Hepatocyte (in vitro differentiated cells): ENCODE data around the gene ESRRG. TPM values are rescaled to one million over a fixed set of nuclear protein-coding genes. Genes with fewer than 3 reads are reported as not detected.

Experiments used
- DNase-seq: peaks from one replicate; pipeline ENCODE4 v3.0.0-alpha.2; 2016; ENCODE audit warnings: low spot score
- H2AFZ ChIP-seq: fragments of 200-600 bp; sonication (generic); 2 replicates; pipeline ENCODE4 v1.6.0; 2016; ENCODE audit warnings: antibody characterized with exemption, mild to moderate bottlenecking
- H3K27ac ChIP-seq: fragments of 200-600 bp; sonication (generic); 2 replicates; pipeline ENCODE4 v1.5.1; 2016; ENCODE audit warnings: mild to moderate bottlenecking
- H3K27me3 ChIP-seq: fragments of 200-600 bp; sonication (generic); 2 replicates; pipeline ENCODE4 v1.6.1; 2016
- H3K36me3 ChIP-seq: fragments of 200-600 bp; sonication (generic); replicated peaks from 2 replicates; pipeline ENCODE4 v1.5.1; 2016; ENCODE audit warnings: low read depth; ENCODE audit not compliant: insufficient read depth
- H3K4me1 ChIP-seq: fragments of 200-600 bp; sonication (generic); 2 replicates; pipeline ENCODE4 v1.5.1; 2016; ENCODE audit warnings: mild to moderate bottlenecking, moderate library complexity; ENCODE audit not compliant: insufficient read depth
- H3K4me2 ChIP-seq: fragments of 200-600 bp; sonication (generic); 2 replicates; pipeline ENCODE4 v1.6.0; 2016
- H3K4me3 ChIP-seq: fragments of 200-600 bp; sonication (generic); 2 replicates; pipeline ENCODE4 v1.5.1; 2016; ENCODE audit warnings: mild to moderate bottlenecking
- H3K79me2 ChIP-seq: fragments of 200-600 bp; sonication (generic); 2 replicates; pipeline ENCODE4 v1.6.0; 2017; ENCODE audit warnings: mild to moderate bottlenecking
- H3K9me2 ChIP-seq: fragments of 200-600 bp; sonication (generic); replicated peaks from 2 replicates; pipeline ENCODE4 v1.6.0; 2017; ENCODE audit warnings: mild to moderate bottlenecking; ENCODE audit not compliant: insufficient read depth
- H3K9me3 ChIP-seq: fragments of 200-600 bp; sonication (generic); 2 replicates; pipeline ENCODE4 v1.5.1; 2016; ENCODE audit warnings: low read depth, mild to moderate bottlenecking
- H4K20me1 ChIP-seq: fragments of 200-600 bp; sonication (generic); 2 replicates; pipeline ENCODE4 v1.6.0; 2016; ENCODE audit warnings: mild to moderate bottlenecking; ENCODE audit not compliant: insufficient read depth, poor library complexity, severe bottlenecking
- CTCF ChIP-seq: fragments of 200-600 bp; sonication (generic); IDR thresholded peaks from 2 replicates; pipeline ENCODE4 v1.5.1; 2016; ENCODE audit warnings: antibody characterized with exemption, mild to moderate bottlenecking; ENCODE audit not compliant: poor library complexity
- EZH2 ChIP-seq: fragments of 200-600 bp; sonication (generic); IDR thresholded peaks from 2 replicates; pipeline ENCODE4 v1.6.1; 2016; ENCODE audit warnings: antibody characterized with exemption, mild to moderate bottlenecking, borderline replicate concordance
- EZH2phosphoT487 ChIP-seq: fragments of 200-600 bp; sonication (generic); IDR thresholded peaks from one replicate; pipeline ENCODE4 v1.6.1; 2018; ENCODE audit warnings: antibody characterized with exemption, mild to moderate bottlenecking, low read depth, moderate library complexity; ENCODE audit not compliant: unreplicated experiment, severe bottlenecking
- WGBS: methylation state at CpG from one replicate; pipeline ENCODE4 v1.1.6; 2016; ENCODE audit warnings: low lambda C conversion rate; ENCODE audit errors: missing lambda C conversion rate; 5-methylcytosine and 5-hydroxymethylcytosine counted together
- polyA plus RNA-seq: library from polyadenylated mRNA; unstranded; fragments of >200 nt; fragmentation: Nextera tagmentation; extraction: Ambion mirVana; gene quantifications from 2 replicates; pipeline ENCODE4 v1.2.1, GENCODE V29; 2016
- total RNA-seq: library from RNA; depleted of rRNA; stranded (reverse); fragments of >200 nt; gene quantifications from 2 replicates; pipeline ENCODE4 v1.2.3, GENCODE V29; 2014

The ESRRG gene
- total and polyA plus RNA-seq, 2 experiments from 2014 or later: 2.8 to 10.3 TPM

- Histone ChIP-seq H3K27ac (no peak overlapping the region), H3K9me2 (no peaks in the 10 kb centered on the region), H4K20me1 (no peaks in the 10 kb centered on the region), H3K36me3 (no peaks in the 10 kb centered on the region), H3K79me2 (no peaks in the 10 kb centered on the region), H3K27me3 (no peaks in the 10 kb centered on the region), H3K4me1 (no peaks in the 10 kb centered on the region), H2AFZ (no peak overlapping the region), H3K9me3 (no peaks in the 10 kb centered on the region), H3K4me2 (peak overlapping the region; percentile 8), H3K4me3 (no peak overlapping the region)
- peak; percentile 11 for DNase-seq
- TF ChIP-seq EZH2: no peak
- 70% methylated on average over 8 of the region's 8 CpGs for WGBS
Measured at GRCh38 chr1:216499581-216500272, 223.5 kb downstream of the ESRRG start.

GRCh38 chr1:216498277-216498676 is 225.0 kb downstream of the ESRRG start:
- Histone ChIP-seq H3K4me1 (no peaks in the 10 kb centered on the region), H3K27ac (no peak overlapping the region), H3K4me2 (no peak overlapping the region), H3K9me3 (no peaks in the 10 kb centered on the region), H3K79me2 (no peaks in the 10 kb centered on the region), H3K27me3 (no peaks in the 10 kb centered on the region), H3K4me3 (no peak overlapping the region), H3K9me2 (no peaks in the 10 kb centered on the region), H2AFZ (no peak overlapping the region), H3K36me3 (no peaks in the 10 kb centered on the region), H4K20me1 (no peaks in the 10 kb centered on the region)
- TF ChIP-seq EZH2 (no peak), CTCF (no peak), EZH2phosphoT487 (no peak)
- WGBS: 93% methylated on average over 2 of the region's 2 CpGs
- no peak for DNase-seq

- H3K79me2 ChIP-seq: no peaks in the 10 kb centered on the region
- H3K27me3 ChIP-seq: no peaks in the 10 kb centered on the region
- 94% methylated on average over 1 of the region's 1 CpG for WGBS
- H4K20me1 ChIP-seq: no peaks in the 10 kb centered on the region
- no peaks in the 10 kb centered on the region for H3K9me2 ChIP-seq
- no peak overlapping the region for H2AFZ ChIP-seq
- H3K4me3 ChIP-seq: no peak overlapping the region
- no peak overlapping the region for H3K4me2 ChIP-seq
- no peaks in the 10 kb centered on the region for H3K36me3 ChIP-seq
- H3K9me3 ChIP-seq: no peaks in the 10 kb centered on the region
- DNase-seq: no peak
- TF ChIP-seq CTCF (no peak), EZH2 (no peak), EZH2phosphoT487 (no peak)
- H3K4me1 ChIP-seq: no peaks in the 10 kb centered on the region
- H3K27ac ChIP-seq: no peak overlapping the region
Measured at GRCh38 chr1:216485042-216485441, 238.2 kb downstream of the ESRRG start.

GRCh38 chr1:216483672-216484401 is 239.4 kb downstream of the ESRRG start:
- Histone ChIP-seq H2AFZ (no peak overlapping the region), H3K27me3 (no peaks in the 10 kb centered on the region), H4K20me1 (no peaks in the 10 kb centered on the region), H3K79me2 (no peaks in the 10 kb centered on the region), H3K36me3 (no peaks in the 10 kb centered on the region), H3K4me3 (no peak overlapping the region), H3K9me2 (no peaks in the 10 kb centered on the region), H3K9me3 (no peaks in the 10 kb centered on the region), H3K27ac (no peak overlapping the region), H3K4me2 (no peak overlapping the region), H3K4me1 (no peaks in the 10 kb centered on the region)
- WGBS: 89% methylated on average over 1 of the region's 1 CpG
- TF ChIP-seq CTCF (no peak), EZH2 (no peak), EZH2phosphoT487 (no peak)
- no peak for DNase-seq
